COR-L47 (cell line): ENCODE measurements around the gene LBHD1.

ENCODE experiments used
- DNase-seq: peaks from one replicate; lab custom pipeline; 2025; lab: John Stamatoyannopoulos, UW

LBHD1 gene

DNA sequence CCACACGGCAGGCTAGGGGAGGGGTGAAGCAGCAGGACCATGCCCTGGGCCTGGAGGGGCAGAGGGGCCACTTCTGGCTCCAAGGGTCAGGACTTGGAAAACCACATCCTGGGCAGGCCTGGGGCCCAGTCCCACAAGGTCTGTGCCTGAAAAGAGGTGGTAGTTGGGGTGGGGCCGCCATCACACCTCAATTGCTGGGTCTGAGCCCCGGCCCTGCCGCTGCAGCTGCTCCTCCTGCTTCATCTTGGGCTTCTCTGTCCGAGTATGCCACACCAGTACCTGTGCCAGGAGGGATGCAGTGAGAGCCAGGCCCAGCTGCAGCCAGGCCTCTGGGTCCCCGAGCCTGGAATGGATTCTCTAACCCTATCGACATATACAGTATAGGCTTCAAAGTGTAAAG is 56.5 kb downstream of the LBHD1 start:
- DNase-seq: no peak

DNA sequence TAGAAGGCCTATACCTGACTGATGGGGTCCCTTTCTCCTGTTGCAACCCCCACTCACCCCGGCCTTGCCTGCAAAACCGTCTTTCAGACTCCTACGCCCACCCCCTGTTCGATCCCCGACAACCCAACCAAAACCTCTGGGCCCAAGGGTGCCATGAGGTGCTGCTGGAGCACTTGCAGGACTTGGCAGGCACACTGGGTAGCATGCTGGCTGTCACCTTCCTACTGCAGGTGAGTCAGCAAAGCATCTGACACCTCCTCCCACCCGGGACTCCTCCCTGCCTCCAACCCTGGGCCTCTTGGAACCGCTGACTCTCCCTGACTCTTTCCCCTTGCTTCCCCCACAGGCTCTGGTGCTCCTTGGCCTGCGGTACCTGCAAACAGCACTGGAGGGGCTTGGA is 57.8 kb downstream of the LBHD1 start:
- DNase-seq: no peak

DNA sequence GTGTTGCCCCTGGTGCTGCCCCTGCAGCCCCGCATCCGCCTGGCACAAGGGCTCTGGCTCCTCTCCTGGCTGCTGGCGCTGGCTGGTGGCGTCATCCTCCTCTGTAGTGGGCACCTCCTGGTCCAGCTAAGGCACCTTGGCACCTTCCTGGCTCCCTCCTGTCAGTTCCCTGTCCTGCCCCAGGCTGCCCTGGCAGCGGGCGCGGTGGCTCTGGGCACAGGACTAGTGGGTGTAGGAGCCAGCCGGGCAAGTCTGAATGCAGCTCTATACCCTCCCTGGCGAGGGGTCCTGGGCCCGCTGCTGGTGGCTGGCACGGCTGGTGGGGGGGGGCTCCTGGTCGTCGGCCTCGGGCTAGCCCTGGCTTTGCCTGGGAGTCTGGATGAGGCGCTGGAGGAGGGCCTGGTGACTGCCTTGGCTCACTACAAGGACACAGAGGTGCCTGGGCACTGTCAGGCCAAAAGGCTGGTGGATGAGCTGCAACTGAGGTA is 58.7 kb downstream of the LBHD1 start:
- no peak for DNase-seq
